A549 (cell line): ENCODE measurements around the gene L3MBTL4. TPM values are rescaled to one million over a fixed set of nuclear protein-coding genes. Genes with fewer than 3 reads are reported as not detected.

ENCODE experiments used
- ATAC-seq, 2 experiments: fragments of 200-7000 bp in 1 of 2; fragments of >200 bp in 1 of 2; cut with Nextera tagmentation in 1 of 2; cut with Tn5 transposase in 1 of 2; 3 replicates each; pipeline versions ENCODE4 v1.8.0 to v1.9.1; 2018 to 2020; ENCODE audit warnings: mild to moderate bottlenecking in 1 of 2, moderate library complexity in 1 of 2
- CTCF ChIA-PET: fragments of 300-600 bp; sonication (Branson Sonifier 250); formaldehyde crosslinking; extraction: SDS; loops from one replicate; lab custom pipeline; 2021; ENCODE audit warnings: antibody characterized with exemption, inconsistent platforms; lab: Yijun Ruan, JAX
- POLR2A ChIA-PET: fragments of 350-600 bp; formaldehyde crosslinking; extraction: SDS; loops from one replicate; lab custom pipeline; 2021; ENCODE audit warnings: antibody characterized with exemption, inconsistent platforms; lab: Yijun Ruan, JAX
- DNase-seq, 2 experiments: peaks; one replicate each; pipeline versions ENCODE4 v3.0.0 to v3.0.0-alpha.2; 2011 to 2016; ENCODE audit warnings: low read depth in 1 of 2, low spot score in 1 of 2
- FAIRE-seq: peaks from 2 replicates; lab custom pipeline; 2011; peaks lifted over from hg19 to GRCh38; lab: Jason Lieb, UNC
- H3K27ac ChIP-seq, 2 experiments: fragments of >200 bp; sonication (Bioruptor Twin); formaldehyde crosslinking; 3 replicates each; pipeline ENCODE4 v1.5.1; 2016 to 2017
- H3K4me1 ChIP-seq: fragments of >200 bp; sonication (Bioruptor Twin); formaldehyde crosslinking; 3 replicates; pipeline ENCODE4 v1.6.1; 2016
- H3K4me2 ChIP-seq: fragments of >200 bp; sonication (Bioruptor Twin); formaldehyde crosslinking; 3 replicates; pipeline ENCODE4 v1.6.1; 2016
- H3K4me3 ChIP-seq: fragments of >200 bp; sonication (Bioruptor Twin); formaldehyde crosslinking; 3 replicates; pipeline ENCODE4 v1.5.1; 2016
- H3K9me3 ChIP-seq: fragments of >200 bp; sonication (Bioruptor Twin); formaldehyde crosslinking; 3 replicates; pipeline ENCODE4 v1.6.1; 2016
- BCL3 ChIP-seq: fragments of >200 bp; sonication (Bioruptor Twin); formaldehyde crosslinking; IDR thresholded peaks from 3 replicates; pipeline ENCODE4 v1.6.1; 2016
- BHLHE40 ChIP-seq: IDR thresholded peaks from 2 replicates; pipeline ENCODE4 v1.6.1; 2012; ENCODE audit warnings: low read depth, low read length, inconsistent platforms
- CBX2 ChIP-seq: fragments of 200-600 bp; sonication (generic); IDR thresholded peaks from 2 replicates; pipeline ENCODE4 v1.6.1; 2016; ENCODE audit warnings: low read depth, mild to moderate bottlenecking, borderline replicate concordance
- CEBPB ChIP-seq, 2 experiments: fragments of >200 bp in 1 of 2; sonication (Bioruptor Twin) in 1 of 2; formaldehyde crosslinking in 1 of 2; IDR thresholded peaks; 2 replicates each; pipeline ENCODE4 v1.6.1; 2012 to 2016
- CHD4 ChIP-seq: fragments of 200-600 bp; sonication (generic); IDR thresholded peaks from 2 replicates; pipeline ENCODE4 v1.6.1; 2016; ENCODE audit warnings: antibody characterized with exemption, mild to moderate bottlenecking, borderline replicate concordance
- CTCF ChIP-seq: fragments of >200 bp; sonication (Bioruptor Twin); formaldehyde crosslinking; IDR thresholded peaks from 3 replicates; pipeline ENCODE4 v1.5.1; 2016
- E2F6 ChIP-seq: IDR thresholded peaks from 2 replicates; pipeline ENCODE4 v1.6.1; 2012; ENCODE audit warnings: low read depth, borderline replicate concordance
- GATA3 ChIP-seq: IDR thresholded peaks from 2 replicates; pipeline ENCODE4 v1.6.1; 2012; ENCODE audit warnings: borderline replicate concordance
- HES2 ChIP-seq: fragments of >200 bp; sonication (Bioruptor Twin); formaldehyde crosslinking; IDR thresholded peaks from 2 replicates; pipeline ENCODE4 v1.6.1; 2016
- HMGXB4 ChIP-seq: fragments of 250-450 bp; sonication (Bioruptor Pico); IDR thresholded peaks from 2 replicates; pipeline ENCODE4 v1.5.0; 2021; ENCODE audit warnings: mild to moderate bottlenecking, moderate library complexity, borderline replicate concordance
- HOXB13 ChIP-seq: fragments of 250-450 bp; sonication (Bioruptor Pico); IDR thresholded peaks from 2 replicates; pipeline ENCODE4 v1.5.0; 2020; ENCODE audit warnings: low read depth, mild to moderate bottlenecking, moderate library complexity
- MAZ ChIP-seq: fragments of 150-350 bp; IDR thresholded peaks from 2 replicates; pipeline ENCODE4 v1.6.1; 2014; ENCODE audit warnings: antibody characterized with exemption, low read depth, low read length, borderline replicate concordance
- MYC ChIP-seq: IDR thresholded peaks from 2 replicates; pipeline ENCODE4 v1.6.1; 2012; ENCODE audit warnings: mild to moderate bottlenecking, inconsistent platforms, low read length, improper control_type of control experiment, borderline replicate concordance
- NFE2L2 ChIP-seq: fragments of 150-350 bp; conservative IDR thresholded peaks from 2 replicates; pipeline ENCODE4 v1.6.1; 2014; ENCODE audit warnings: low read length
- PBX3 ChIP-seq: IDR thresholded peaks from 2 replicates; pipeline ENCODE4 v1.6.1; 2012
- POLR2AphosphoS2 ChIP-seq: conservative IDR thresholded peaks from 2 replicates; pipeline ENCODE4 v1.6.1; 2012; ENCODE audit warnings: low read length, improper control_type of control experiment, inconsistent platforms
- RARB ChIP-seq: fragments of 250-450 bp; sonication (Bioruptor Pico); IDR thresholded peaks from 2 replicates; pipeline ENCODE4 v1.8.0; 2021; ENCODE audit warnings: mild to moderate bottlenecking, moderate library complexity
- SMC3 ChIP-seq: fragments of >200 bp; sonication (Bioruptor Twin); formaldehyde crosslinking; IDR thresholded peaks from 3 replicates; pipeline ENCODE4 v1.6.1; 2018; ENCODE audit warnings: inconsistent platforms
- TP53 ChIP-seq: fragments of 250-450 bp; sonication (Bioruptor Pico); IDR thresholded peaks from 2 replicates; pipeline ENCODE4 v1.5.0; 2021; ENCODE audit warnings: mild to moderate bottlenecking, moderate library complexity
- ZC3H11A ChIP-seq: fragments of 450-650 bp; IDR thresholded peaks from 2 replicates; pipeline ENCODE4 v1.6.1; 2014; ENCODE audit warnings: antibody characterized with exemption, mild to moderate bottlenecking
- ZFP36 ChIP-seq: fragments of 450-650 bp; IDR thresholded peaks from 2 replicates; pipeline ENCODE4 v1.6.1; 2014; ENCODE audit warnings: borderline replicate concordance; ENCODE audit not compliant: partially characterized antibody
- WGBS: methylation state at CpG from one replicate; pipeline ENCODE4 v1.1.6; 2017; ENCODE audit errors: missing lambda C conversion rate; 5-methylcytosine and 5-hydroxymethylcytosine counted together
- polyA plus RNA-seq, 4 experiments: library from polyadenylated mRNA; depleted of rRNA in 3 of 4; stranded (reverse); fragments of >200 nt; fragmentation: RNase III in 1 of 4; extraction: RNeasy Plus Mini Kit Qiagen cat#74134 plus additional on column Dnase treatment in 1 of 4; gene quantifications; 2 replicates in 3 of 4; 3 replicates in 1 of 4; pipeline ENCODE4 v1.2.3, GENCODE V29; 2011 to 2017

L3MBTL4 gene
- polyA plus RNA-seq, 2 of the 4 experiments (the other 2 are of a cell fraction) = 0.03 to 0.06 TPM

- TF ChIP-seq NFE2L2 (no peak), RARB (CRISPR knock-in tag) (no peak)
These were observed 440.0 kb downstream of the L3MBTL4 start (continued) for GRCh38 chr18:5974696-5975095.

- ChIA-PET POLR2A (no interaction called here), CTCF (no interaction called here)
- no peak overlapping the region for H3K4me3 ChIP-seq
- no peak overlapping the region for H3K27ac ChIP-seq
- DNase-seq (no peak), ATAC-seq (no peak), FAIRE-seq (no peak)
- H3K4me1 ChIP-seq = no peaks in the 10 kb centered on the region
- H3K9me3 ChIP-seq = no peaks in the 10 kb centered on the region
- TF ChIP-seq ZC3H11A = no peak
- TF ChIP-seq ZFP36 = no peak
- TF ChIP-seq BHLHE40 = no peak
- TF ChIP-seq CHD4 = no peak
- TF ChIP-seq CTCF = no peak
- no peak for TF ChIP-seq BCL3
- TF ChIP-seq SMC3 = no peak
- no peak for TF ChIP-seq POLR2AphosphoS2
- no peak for TF ChIP-seq HOXB13 (CRISPR knock-in tag)
- TF ChIP-seq MAZ = no peak
- no peak for TF ChIP-seq E2F6
- no peak for TF ChIP-seq TP53
- no peak for TF ChIP-seq CEBPB (IDR thresholded peaks at IDR 0.05)
- no peak for TF ChIP-seq HES2
- TF ChIP-seq MYC = no peak
- no peak for TF ChIP-seq CBX2
- TF ChIP-seq HMGXB4 = no peak
- no peak for TF ChIP-seq GATA3
- H3K4me2 ChIP-seq = no peak overlapping the region
- 22% methylated on average over 3 of the region's 3 CpGs for WGBS
These were observed 441.6 kb downstream of the L3MBTL4 start for GRCh38 chr18:5973099-5973498.

GRCh38 chr18:5972298-5972697 lies 442.4 kb downstream of the L3MBTL4 start:
- FAIRE-seq = no peak
- no peaks in the 10 kb centered on the region for H3K9me3 ChIP-seq

More at GRCh38 chr18:5972298-5972697, 442.4 kb downstream of the L3MBTL4 start:
- WGBS = 35% methylated on average over 7 of the region's 7 CpGs
- no peak for TF ChIP-seq PBX3
- TF ChIP-seq, all 56 proteins: peak for 0
- ChIA-PET POLR2A (no interaction called here), CTCF (no interaction called here)
- no peak for DNase-seq
- ATAC-seq = no peak
- Histone ChIP-seq H3K4me2 (no peak overlapping the region), H3K27ac (no peak overlapping the region), H3K4me1 (no peaks in the 10 kb centered on the region), H3K4me3 (no peak overlapping the region)
